Chondrocyte (in vitro differentiated cells): ENCODE results near the gene APOB. TPM values are rescaled to one million over a fixed set of nuclear protein-coding genes. Genes with fewer than 3 reads are reported as not detected.

ENCODE experiments used
- DNase-seq: peaks from one replicate; pipeline ENCODE4 v3.0.0; 2021; ENCODE audit warnings: mixed read lengths, low spot score
- H3K27ac Mint-ChIP-seq: one replicate; pipeline ENCODE4 v1.8.0; 2021; ENCODE audit warnings: mild to moderate bottlenecking, moderate library complexity, mixed read lengths; ENCODE audit not compliant: unreplicated experiment
- H3K27me3 Mint-ChIP-seq: 2 replicates; pipeline ENCODE4 v1.8.0; 2021; ENCODE audit warnings: low read depth, mixed read lengths
- H3K36me3 Mint-ChIP-seq: 2 replicates; pipeline ENCODE4 v1.8.0; 2021; ENCODE audit warnings: low read depth, mixed read lengths
- H3K4me1 Mint-ChIP-seq: 2 replicates; pipeline ENCODE4 v1.8.0; 2021; ENCODE audit warnings: low read depth, mild to moderate bottlenecking, mixed read lengths
- H3K4me3 Mint-ChIP-seq: one replicate; pipeline ENCODE4 v1.8.0; 2021; ENCODE audit warnings: mild to moderate bottlenecking, moderate library complexity, mixed read lengths; ENCODE audit not compliant: unreplicated experiment
- H3K9me3 Mint-ChIP-seq: 2 replicates; pipeline ENCODE4 v1.8.0; 2021; ENCODE audit warnings: low read depth, mixed read lengths
- total RNA-seq: library from RNA; stranded (reverse); gene quantifications from 3 replicates; pipeline ENCODE4 v1.2.1, GENCODE V29; 2021
- TF ChIP-seq, protein P1 (sequence below): fragments of 200-600 bp; sonication (generic); IDR thresholded peaks from 2 replicates; pipeline ENCODE4 v1.5.0; 2021; ENCODE audit warnings: antibody characterized with exemption, mild to moderate bottlenecking, moderate library complexity

Gene APOB
- total RNA-seq, 1 donor from 2014 or later: 0.32 TPM

GRCh38 chr2:20966061-20966595 lies 77.7 kb downstream of the APOB start:
- Mint-ChIP-seq H3K36me3 (no peaks in the 10 kb centered on the region), H3K9me3 (no peaks in the 10 kb centered on the region), H3K27ac (peak overlapping the region; percentile 88), H3K4me3 (no peak overlapping the region), H3K27me3 (peaks cover 12% of the 10 kb centered on the region), H3K4me1 (peaks cover 36% of the 10 kb centered on the region)
- TF ChIP-seq, protein P1, sequence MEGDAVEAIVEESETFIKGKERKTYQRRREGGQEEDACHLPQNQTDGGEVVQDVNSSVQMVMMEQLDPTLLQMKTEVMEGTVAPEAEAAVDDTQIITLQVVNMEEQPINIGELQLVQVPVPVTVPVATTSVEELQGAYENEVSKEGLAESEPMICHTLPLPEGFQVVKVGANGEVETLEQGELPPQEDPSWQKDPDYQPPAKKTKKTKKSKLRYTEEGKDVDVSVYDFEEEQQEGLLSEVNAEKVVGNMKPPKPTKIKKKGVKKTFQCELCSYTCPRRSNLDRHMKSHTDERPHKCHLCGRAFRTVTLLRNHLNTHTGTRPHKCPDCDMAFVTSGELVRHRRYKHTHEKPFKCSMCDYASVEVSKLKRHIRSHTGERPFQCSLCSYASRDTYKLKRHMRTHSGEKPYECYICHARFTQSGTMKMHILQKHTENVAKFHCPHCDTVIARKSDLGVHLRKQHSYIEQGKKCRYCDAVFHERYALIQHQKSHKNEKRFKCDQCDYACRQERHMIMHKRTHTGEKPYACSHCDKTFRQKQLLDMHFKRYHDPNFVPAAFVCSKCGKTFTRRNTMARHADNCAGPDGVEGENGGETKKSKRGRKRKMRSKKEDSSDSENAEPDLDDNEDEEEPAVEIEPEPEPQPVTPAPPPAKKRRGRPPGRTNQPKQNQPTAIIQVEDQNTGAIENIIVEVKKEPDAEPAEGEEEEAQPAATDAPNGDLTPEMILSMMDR: no peak
- DNase-seq: no peak

DNA sequence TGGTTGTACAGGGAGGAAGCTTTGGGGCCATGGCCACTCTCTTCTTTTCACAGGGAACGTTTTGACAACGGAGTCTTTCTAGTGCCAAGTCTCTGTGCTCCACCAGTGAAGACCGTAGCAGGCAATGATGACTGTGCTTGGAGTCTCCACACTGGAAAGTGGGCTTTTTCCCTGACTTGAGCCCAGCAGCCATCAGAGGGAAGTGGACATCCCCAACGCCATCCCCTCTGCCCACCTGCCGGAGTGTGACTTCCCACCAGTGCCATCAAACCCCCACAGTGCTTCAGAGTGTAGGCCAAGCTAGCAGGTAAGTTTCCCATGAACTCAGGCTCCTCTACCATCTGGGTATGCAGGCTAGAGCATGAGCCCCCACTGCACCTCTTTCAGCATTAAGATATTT lies 78.7 kb downstream of the APOB start:
- H3K27me3 Mint-ChIP-seq: peaks cover 14% of the 10 kb centered on the region
- peaks cover 28% of the 10 kb centered on the region for H3K4me1 Mint-ChIP-seq
- no peaks in the 10 kb centered on the region for H3K9me3 Mint-ChIP-seq

DNA sequence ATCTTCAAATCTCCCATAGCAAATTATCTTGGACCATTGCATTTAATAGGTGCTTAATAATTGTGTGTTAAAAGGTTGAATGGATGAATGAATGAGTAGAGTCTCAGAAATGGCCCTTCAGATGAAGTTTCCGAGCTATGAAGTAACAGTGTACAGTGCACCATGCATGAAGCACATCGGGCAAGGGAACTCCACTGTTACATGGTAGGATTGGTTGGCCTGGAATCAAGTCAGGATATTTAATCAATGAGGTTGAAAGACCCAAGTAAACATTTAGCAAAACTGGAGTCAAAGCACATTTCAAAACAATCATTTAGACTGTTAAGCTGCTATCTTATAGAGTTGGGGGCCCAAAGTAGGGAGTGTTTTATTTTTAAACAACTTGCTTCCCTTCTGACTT lies 80.0 kb downstream of the APOB start:
- no peak overlapping the region for H3K4me3 Mint-ChIP-seq
- H3K4me1 Mint-ChIP-seq: peaks cover 28% of the 10 kb centered on the region
- TF ChIP-seq, protein P1: no peak
- H3K9me3 Mint-ChIP-seq: no peaks in the 10 kb centered on the region
- H3K36me3 Mint-ChIP-seq: no peaks in the 10 kb centered on the region
- H3K27me3 Mint-ChIP-seq: peaks cover 9% of the 10 kb centered on the region
- no peak overlapping the region for H3K27ac Mint-ChIP-seq
- no peak for DNase-seq

More for the DNA sequence above, 78.7 kb downstream of the APOB start:
- no peak overlapping the region for H3K27ac Mint-ChIP-seq
- TF ChIP-seq, protein P1: no peak
- no peak for DNase-seq
- no peak overlapping the region for H3K4me3 Mint-ChIP-seq
- H3K36me3 Mint-ChIP-seq: no peaks in the 10 kb centered on the region

DNA sequence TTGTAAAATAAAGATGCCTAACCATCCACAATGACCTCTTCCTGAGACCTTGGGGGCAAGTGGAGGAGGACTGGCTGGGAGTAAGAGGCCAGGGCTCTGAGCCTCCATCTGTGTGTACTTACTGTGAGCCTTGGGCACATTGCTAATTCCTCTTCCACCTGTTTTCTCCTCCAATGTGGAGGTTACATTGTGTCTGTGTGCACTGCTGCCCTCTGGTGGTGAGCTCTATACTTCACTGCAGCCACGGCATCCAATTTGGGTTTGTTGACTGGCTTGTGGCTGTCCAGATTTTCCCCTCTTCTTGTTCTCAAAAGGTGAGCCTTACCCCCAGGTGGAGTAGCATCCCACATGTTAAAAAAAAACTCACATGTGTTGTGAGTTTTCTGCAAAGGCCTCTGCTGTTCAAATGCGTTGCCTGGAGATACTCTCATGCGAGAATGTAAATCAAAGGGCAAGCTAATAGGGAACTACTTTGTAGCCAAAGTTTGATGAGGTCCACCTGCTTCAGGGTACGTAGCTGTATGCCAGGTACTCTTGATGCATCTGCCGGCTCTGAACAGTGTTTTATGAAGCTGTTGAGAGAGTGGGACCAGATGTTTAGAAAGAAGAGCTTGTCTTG lies 80.8 kb downstream of the APOB start:
- no peaks in the 10 kb centered on the region for H3K9me3 Mint-ChIP-seq
- no peak overlapping the region for H3K4me3 Mint-ChIP-seq
- TF ChIP-seq, protein P1: peak; percentile 97
- H3K36me3 Mint-ChIP-seq: no peaks in the 10 kb centered on the region
- no peak for DNase-seq
- peaks cover 35% of the 10 kb centered on the region for H3K4me1 Mint-ChIP-seq
- H3K27ac Mint-ChIP-seq: no peak overlapping the region
- H3K27me3 Mint-ChIP-seq: peaks cover 8% of the 10 kb centered on the region

GRCh38 chr2:20961858-20962257 lies 82.0 kb downstream of the APOB start:
- TF ChIP-seq, protein P1: no peak

More at GRCh38 chr2:20961858-20962257, 82.0 kb downstream of the APOB start:
- H3K4me3 Mint-ChIP-seq: no peak overlapping the region
- H3K9me3 Mint-ChIP-seq: no peaks in the 10 kb centered on the region
- H3K27ac Mint-ChIP-seq: no peak overlapping the region
- H3K27me3 Mint-ChIP-seq: peaks cover 7% of the 10 kb centered on the region
- H3K36me3 Mint-ChIP-seq: no peaks in the 10 kb centered on the region
- DNase-seq: no peak
- H3K4me1 Mint-ChIP-seq: peaks cover 31% of the 10 kb centered on the region
